Stimulated activated memory B cell treated with anti-CD40 and anti-IgM and Interleukin-4, amounts not matched to agents 10 μg/mL and 1 μg/mL and 100 μg/mL, for 72 hours (primary cell): Measurements from ENCODE around the gene SLC16A10.
"Not testable (repeated sequence)": the region's sequence is repeated elsewhere in the genome, so short reads cannot be mapped to it uniquely, and the experiment has no call there.

ENCODE experiments used
- ATAC-seq: fragments of 150-1000 bp; cut with Tn5 transposase; 2 replicates; pipeline ENCODE4 v1.10.0; 2021
- H3K27ac Mint-ChIP-seq: one replicate; pipeline ENCODE4 v1.8.0; 2022; ENCODE audit warnings: mild to moderate bottlenecking, mixed read lengths
- H3K27me3 Mint-ChIP-seq: one replicate; pipeline ENCODE4 v1.8.0; 2022; ENCODE audit warnings: mixed read lengths
- H3K36me3 Mint-ChIP-seq: one replicate; pipeline ENCODE4 v1.8.0; 2022; ENCODE audit warnings: mixed read lengths
- H3K4me1 Mint-ChIP-seq: one replicate; pipeline ENCODE4 v1.8.0; 2022; ENCODE audit warnings: mixed read lengths
- H3K4me3 Mint-ChIP-seq: one replicate; pipeline ENCODE4 v1.8.0; 2022; ENCODE audit warnings: mild to moderate bottlenecking, moderate library complexity, mixed read lengths
- H3K9me3 Mint-ChIP-seq: one replicate; pipeline ENCODE4 v1.8.0; 2022; ENCODE audit warnings: mixed read lengths

The SLC16A10 gene

DNA sequence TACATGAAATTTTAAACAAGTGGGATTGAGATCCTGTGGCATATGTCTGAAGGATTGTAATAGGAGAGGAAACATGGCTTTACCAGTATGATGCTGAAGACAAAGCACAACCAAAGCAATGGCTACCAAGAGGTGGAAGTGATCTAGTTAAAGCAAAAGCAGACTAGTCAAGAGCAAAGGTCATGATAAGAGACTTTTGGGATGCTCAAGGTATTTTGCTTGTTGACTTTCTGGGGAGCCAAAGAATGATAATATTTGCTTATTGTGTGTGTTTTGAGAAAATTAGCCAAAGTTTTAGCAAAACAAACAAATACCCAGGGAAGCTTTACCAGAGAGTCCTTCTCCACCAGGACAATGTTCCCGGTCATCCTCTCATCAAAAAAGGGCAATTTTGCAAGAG, 20.3 kb downstream of the SLC16A10 start:
- Mint-ChIP-seq H3K4me1 (no peaks in the 10 kb centered on the region), H3K27ac (no peak overlapping the region), H3K36me3 (no peaks in the 10 kb centered on the region), H3K9me3 (peaks cover 9% of the 10 kb centered on the region), H3K27me3 (peaks cover 27% of the 10 kb centered on the region), H3K4me3 (no peak overlapping the region)
- ATAC-seq, result no peak

DNA sequence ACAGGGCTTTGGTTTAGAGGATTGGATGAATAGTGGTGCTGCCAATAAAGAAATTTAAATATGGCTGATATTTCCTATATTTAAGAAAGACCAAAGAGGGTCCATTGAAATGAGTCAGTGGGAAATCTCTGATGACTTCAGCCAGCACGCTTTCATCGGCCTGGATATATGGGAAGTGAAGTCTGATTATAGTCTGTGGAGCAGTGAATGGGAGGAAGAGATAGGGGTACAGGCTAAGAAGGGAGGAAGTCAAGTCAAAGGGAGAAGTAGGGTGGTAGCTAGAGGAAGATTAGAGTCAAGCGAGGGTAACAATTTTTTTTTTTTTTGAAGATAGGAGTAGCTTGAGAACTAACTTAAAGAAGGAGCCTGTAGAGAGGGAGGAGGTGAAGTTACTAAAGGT, 22.7 kb downstream of the SLC16A10 start:
- no peak overlapping the region for H3K4me3 Mint-ChIP-seq
- H3K27me3 Mint-ChIP-seq, result peaks cover 13% of the 10 kb centered on the region
- peaks cover 9% of the 10 kb centered on the region for H3K9me3 Mint-ChIP-seq
- no peaks in the 10 kb centered on the region for H3K4me1 Mint-ChIP-seq
- H3K27ac Mint-ChIP-seq, result no peak overlapping the region
- no peaks in the 10 kb centered on the region for H3K36me3 Mint-ChIP-seq
- ATAC-seq, result no peak

DNA sequence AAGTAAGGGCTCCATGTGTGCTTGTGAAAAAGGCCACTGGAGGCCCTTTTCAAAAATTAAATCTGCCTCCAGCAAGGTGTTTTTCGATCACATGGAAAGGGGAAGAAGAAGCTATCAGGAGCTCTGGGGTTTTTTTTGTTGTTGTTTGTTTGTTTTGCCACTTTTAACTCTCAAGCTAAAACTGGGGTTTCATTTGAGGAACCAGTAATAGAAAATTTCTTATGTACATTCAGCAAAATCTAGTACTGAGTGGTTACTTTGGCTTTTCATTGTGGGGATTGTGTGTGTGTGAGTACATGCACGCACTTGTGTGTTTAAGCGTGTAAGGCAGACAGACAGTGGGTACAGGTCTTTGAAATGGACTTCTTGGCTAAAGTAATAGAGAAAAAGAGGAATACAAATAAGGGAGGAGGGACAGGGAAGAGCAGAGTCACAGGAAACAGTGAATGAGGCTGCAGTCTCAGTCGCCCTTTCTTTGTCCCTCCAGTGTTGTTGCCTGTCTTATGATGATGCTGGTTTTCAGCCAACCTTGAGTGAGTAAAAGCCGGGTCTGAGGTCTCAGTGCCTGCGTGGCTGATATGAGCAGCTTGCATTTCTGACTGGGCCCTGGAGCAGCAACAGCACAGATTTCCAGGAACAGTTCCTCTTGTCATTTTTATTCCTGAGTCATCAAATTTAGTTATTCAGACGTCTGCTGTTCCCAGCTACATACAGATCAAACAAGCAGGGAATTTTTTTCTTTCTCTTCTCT, 26.2 kb downstream of the SLC16A10 start:
- Mint-ChIP-seq H3K27me3 (peaks cover 13% of the 10 kb centered on the region), H3K27ac (no peak overlapping the region), H3K4me3 (no peak overlapping the region), H3K36me3 (no peaks in the 10 kb centered on the region), H3K9me3 (peaks cover 3% of the 10 kb centered on the region), H3K4me1 (no peaks in the 10 kb centered on the region)
- no peak for ATAC-seq

DNA sequence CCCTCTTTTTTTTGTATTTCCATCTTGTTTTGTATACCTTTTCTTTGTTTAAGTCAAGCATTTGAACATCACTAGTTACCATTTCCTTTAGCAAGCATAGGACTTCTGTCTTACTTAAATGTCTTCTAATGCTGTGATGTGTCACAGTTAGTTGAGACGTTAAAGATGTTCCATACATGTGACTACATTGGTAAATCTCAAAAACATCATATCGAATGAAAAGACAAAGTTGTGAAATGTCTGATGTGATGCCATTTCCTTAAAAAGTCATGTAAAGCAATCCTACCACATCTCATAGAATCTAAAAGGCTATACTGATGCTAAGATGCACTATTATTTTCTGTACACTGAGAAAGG, 26.8 kb downstream of the SLC16A10 start:
- no peaks in the 10 kb centered on the region for H3K36me3 Mint-ChIP-seq
- H3K4me1 Mint-ChIP-seq, result no peaks in the 10 kb centered on the region
- no peak for ATAC-seq
- peaks cover 13% of the 10 kb centered on the region for H3K27me3 Mint-ChIP-seq
- H3K4me3 Mint-ChIP-seq, result no peak overlapping the region
- H3K27ac Mint-ChIP-seq, result no peak overlapping the region
- H3K9me3 Mint-ChIP-seq, result peaks cover 3% of the 10 kb centered on the region

DNA sequence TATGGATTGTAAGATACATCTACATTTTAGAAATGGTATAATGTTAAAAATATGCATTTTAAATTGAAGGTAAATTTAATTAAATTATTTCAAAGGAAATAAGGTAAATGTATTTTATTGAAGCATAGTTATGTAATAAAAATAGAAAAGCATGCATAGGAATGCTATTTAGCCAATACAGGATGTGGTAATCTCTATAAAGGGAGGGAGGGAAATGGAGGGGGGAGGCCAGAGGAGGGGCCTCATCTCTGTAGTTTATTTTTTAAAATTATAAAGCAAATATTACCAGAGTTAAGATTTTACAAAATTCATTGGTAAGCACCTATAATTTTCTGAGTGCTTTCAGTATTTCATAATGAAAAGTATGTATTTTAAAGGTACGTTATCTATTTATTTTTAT, 27.2 kb downstream of the SLC16A10 start:
- no peak overlapping the region for H3K27ac Mint-ChIP-seq
- no peak for ATAC-seq
- no peak overlapping the region for H3K4me3 Mint-ChIP-seq
- H3K9me3 Mint-ChIP-seq, result peaks cover 3% of the 10 kb centered on the region
- no peaks in the 10 kb centered on the region for H3K4me1 Mint-ChIP-seq
- H3K27me3 Mint-ChIP-seq, result peaks cover 13% of the 10 kb centered on the region
- H3K36me3 Mint-ChIP-seq, result no peaks in the 10 kb centered on the region

DNA sequence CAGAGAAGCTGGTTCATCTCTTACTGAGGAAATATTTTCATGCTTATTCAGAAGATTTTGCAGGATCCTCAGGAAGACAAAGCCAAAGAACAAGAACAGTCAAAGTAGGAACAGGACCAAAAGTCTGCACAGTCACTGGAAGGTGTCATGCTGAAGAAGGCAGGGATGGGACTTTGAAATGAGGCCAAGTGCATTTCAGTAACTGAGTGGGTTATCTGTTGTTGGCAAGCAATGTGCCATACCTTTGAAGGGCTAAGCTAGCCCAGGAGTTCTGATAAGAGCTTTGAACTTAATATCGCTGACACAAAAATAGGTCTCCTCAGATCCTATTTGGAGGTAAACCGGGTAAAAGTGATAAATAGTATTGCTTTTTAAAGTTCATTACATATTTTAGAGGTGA, 31.5 kb downstream of the SLC16A10 start:
- H3K27ac Mint-ChIP-seq, result no peak overlapping the region
- no peaks in the 10 kb centered on the region for H3K4me1 Mint-ChIP-seq
- H3K36me3 Mint-ChIP-seq, result no peaks in the 10 kb centered on the region

DNA sequence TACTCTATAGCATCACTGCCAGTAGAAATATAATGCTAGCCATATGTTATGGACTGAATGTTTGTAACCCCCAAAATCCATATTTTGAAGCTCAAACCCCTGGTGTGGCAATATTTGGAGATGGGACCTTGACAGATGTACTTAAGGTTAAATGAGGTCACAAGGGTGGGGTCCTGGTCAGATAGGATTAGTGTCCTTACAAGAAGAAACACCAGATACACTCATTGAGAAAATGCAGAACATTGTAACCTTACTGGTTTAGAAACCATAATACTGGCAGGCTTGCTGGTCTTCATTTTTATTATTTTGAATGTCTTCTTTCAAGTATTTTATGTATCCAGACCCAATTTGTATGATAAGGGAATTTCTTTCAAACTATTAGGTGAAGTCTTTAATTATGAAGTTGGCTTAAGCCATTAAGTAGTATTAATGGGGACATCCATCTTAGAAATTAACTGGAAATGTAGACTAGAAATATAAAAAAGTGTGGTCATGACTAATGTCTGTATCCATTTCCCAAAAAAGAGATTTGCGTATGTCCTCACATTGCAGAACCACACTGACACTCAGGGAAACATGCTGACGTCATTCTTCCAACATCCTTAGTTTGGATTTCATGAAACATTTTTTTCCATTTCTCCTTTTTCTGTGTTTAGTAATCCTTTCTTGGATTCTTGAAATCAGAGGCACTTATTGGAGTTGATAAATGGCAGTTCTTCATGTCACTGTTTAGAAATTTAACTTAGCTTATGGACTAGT, 32.4 kb downstream of the SLC16A10 start:
- Mint-ChIP-seq H3K9me3 (peaks cover 3% of the 10 kb centered on the region), H3K4me3 (no peak overlapping the region), H3K27ac (no peak overlapping the region), H3K27me3 (no peaks in the 10 kb centered on the region), H3K36me3 (no peaks in the 10 kb centered on the region), H3K4me1 (no peaks in the 10 kb centered on the region)
- ATAC-seq, result no peak

More for the DNA sequence above, 31.5 kb downstream of the SLC16A10 start:
- H3K27me3 Mint-ChIP-seq, result no peaks in the 10 kb centered on the region
- peaks cover 3% of the 10 kb centered on the region for H3K9me3 Mint-ChIP-seq
- H3K4me3 Mint-ChIP-seq, result no peak overlapping the region
- no peak for ATAC-seq

DNA sequence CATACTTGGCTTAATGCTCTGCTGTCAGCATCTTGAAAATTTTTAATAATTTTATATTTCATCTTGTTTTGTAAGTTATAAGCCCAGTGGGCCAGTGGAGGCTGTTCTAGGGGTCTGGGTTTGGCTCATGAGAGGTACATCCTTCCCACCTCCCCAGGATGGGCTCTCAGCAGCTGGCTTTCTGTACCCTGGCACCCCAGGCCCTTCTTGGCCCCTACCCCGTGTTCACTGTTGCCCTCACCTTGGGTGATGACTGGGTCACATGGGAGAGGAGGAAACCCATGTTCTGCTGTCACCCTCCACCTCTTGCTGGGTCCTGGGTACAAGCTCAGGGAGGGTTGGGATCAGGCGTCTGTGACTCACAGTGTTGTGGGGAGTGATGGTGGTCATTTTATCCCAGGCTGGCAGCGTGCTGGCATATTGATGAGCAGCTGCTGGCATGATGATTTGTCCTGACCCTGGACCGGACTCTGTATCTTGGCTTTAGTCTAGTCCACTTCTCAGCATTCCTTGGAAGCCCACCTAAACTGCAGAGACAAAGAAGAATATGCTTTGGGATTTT, 34.6 kb downstream of the SLC16A10 start:
- ATAC-seq, result no peak
- Mint-ChIP-seq H3K27ac (no peak overlapping the region), H3K4me1 (no peaks in the 10 kb centered on the region), H3K4me3 (no peak overlapping the region), H3K36me3 (no peaks in the 10 kb centered on the region), H3K9me3 (no peaks in the 10 kb centered on the region), H3K27me3 (no peaks in the 10 kb centered on the region)

DNA sequence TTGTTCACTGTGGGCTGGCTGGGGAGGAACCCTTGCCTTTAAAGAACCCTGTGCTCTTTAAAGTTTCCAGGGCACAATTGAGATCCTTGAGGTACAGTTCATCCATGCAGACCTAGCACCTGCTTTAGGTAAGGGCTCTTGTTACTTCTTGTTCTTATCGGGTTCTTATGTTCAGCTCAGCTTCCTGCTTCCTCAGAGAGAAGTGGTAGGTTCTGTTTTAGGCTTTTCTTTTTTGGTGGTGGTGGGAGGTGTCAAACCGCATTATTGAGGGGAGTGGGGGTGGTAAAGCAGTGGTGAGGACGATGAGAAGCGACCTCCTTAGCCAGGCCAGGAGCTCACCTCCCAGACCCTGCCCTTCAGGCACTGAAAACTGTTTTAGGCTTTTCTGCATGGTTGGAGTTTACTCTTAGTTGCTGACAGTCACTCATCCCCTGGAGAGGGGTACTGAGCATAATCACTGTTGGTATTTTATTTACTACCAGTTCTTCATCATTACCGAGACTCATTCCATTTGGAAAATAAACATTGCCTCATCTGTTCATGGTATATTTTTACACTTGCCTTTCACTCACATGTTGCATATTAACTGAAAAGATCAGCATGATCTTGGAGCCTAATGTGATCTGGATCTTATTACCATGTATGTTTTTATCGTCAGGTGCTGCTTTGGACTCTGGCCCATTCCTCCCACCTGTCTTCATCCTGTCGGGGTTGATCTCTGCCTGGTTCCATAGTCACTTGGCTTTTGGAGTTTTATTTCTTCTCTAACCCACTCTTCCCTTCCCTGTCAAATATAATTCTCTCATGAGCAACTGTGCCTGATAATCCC, 35.4 kb downstream of the SLC16A10 start:
- Mint-ChIP-seq H3K4me1 (no peaks in the 10 kb centered on the region), H3K27me3 (no peaks in the 10 kb centered on the region), H3K27ac (no peak overlapping the region), H3K4me3 (no peak overlapping the region), H3K36me3 (no peaks in the 10 kb centered on the region), H3K9me3 (no peaks in the 10 kb centered on the region)
- ATAC-seq, result no peak

DNA sequence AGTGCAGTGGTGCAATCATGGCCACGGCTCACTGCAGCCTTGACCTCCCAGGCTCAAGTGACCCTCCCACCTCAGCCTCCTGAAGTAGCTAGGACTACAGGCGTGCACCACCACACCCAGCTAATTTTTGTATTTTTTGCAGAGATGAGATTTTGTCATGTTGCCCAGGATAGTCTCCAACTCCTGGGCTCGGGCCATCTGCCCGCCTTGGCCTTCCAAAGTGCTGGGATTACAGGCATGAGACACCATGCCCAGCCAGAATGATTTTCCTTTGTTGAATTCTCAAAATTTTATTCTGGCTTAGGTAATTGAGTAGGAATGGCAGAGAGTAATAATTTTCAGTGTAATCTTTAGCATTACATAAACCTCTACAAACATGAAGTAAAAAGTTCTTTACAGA, 37.1 kb downstream of the SLC16A10 start:
- Mint-ChIP-seq H3K9me3 (no peaks in the 10 kb centered on the region), H3K27ac (no peak overlapping the region), H3K4me3 (no peak overlapping the region), H3K4me1 (no peaks in the 10 kb centered on the region), H3K36me3 (no peaks in the 10 kb centered on the region), H3K27me3 (no peaks in the 10 kb centered on the region)
- ATAC-seq, result no peak

DNA sequence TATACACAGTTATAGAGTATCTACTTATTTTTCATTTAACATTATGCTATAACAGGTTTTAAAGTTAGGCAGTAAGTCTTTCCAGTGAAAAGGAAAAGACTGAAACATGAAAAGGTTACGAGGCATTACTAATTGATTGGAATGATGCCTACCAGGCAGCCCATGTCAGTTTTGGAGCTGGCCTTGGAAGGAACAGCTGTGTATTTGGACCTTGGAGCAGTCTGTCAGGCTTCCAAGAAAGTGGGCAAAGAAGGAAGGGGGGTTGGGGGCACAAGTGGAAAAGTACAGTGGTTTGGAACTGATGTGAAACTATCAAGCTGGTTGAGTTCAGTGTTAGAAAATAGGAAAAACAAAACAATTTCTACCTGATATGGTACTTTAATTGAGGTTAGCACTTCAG, 41.7 kb downstream of the SLC16A10 start:
- no peak for ATAC-seq
- H3K4me1 Mint-ChIP-seq, result no peaks in the 10 kb centered on the region
- H3K4me3 Mint-ChIP-seq, result no peak overlapping the region
- no peaks in the 10 kb centered on the region for H3K27me3 Mint-ChIP-seq
- H3K36me3 Mint-ChIP-seq, result no peaks in the 10 kb centered on the region
- H3K27ac Mint-ChIP-seq, result no peak overlapping the region
- H3K9me3 Mint-ChIP-seq, result no peaks in the 10 kb centered on the region

DNA sequence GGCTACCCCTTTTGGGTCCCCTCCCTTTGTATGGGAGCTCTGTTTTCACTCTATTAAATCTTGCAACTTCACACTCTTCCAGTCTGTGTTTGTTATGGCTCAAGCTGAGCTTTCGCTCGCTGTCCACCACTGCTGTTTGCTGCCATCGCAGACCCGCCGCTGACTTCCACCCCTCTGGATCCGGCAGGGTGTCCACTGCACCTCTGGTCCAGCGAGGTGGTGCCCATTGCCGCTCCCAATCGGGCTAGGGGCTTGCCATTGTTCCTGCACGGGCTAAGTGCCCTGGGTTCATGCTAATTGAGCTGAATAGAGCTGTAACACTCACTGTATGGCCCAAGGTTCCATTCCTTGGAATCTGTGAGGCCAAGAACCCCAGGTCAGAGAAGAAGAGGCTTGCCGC, 43.7 kb downstream of the SLC16A10 start:
- not testable (repeated sequence) for H3K9me3 Mint-ChIP-seq, H3K27ac Mint-ChIP-seq, ATAC-seq, H3K4me1 Mint-ChIP-seq, H3K36me3 Mint-ChIP-seq, H3K4me3 Mint-ChIP-seq, H3K27me3 Mint-ChIP-seq

DNA sequence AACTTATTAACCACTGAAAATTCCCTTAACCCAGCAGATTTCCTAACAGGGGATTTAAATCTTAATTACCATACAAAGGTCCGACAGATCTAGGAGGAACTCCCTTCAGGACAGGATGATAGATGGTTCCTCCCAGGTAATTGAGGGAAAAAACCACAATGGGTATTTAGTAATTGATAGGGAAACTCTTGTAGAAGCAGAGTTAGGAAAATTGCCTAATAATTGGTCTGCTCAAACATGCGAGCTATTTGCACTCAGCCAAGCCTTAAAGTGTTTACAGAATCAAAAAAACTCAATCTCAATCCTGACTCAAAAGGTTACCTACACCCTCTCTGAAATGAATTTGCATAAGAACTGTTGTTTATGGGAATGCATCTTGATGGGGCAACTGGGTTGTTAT, 45.4 kb downstream of the SLC16A10 start:
- not testable (repeated sequence) for H3K4me3 Mint-ChIP-seq, ATAC-seq, H3K27me3 Mint-ChIP-seq, H3K36me3 Mint-ChIP-seq, H3K4me1 Mint-ChIP-seq, H3K9me3 Mint-ChIP-seq, H3K27ac Mint-ChIP-seq

DNA sequence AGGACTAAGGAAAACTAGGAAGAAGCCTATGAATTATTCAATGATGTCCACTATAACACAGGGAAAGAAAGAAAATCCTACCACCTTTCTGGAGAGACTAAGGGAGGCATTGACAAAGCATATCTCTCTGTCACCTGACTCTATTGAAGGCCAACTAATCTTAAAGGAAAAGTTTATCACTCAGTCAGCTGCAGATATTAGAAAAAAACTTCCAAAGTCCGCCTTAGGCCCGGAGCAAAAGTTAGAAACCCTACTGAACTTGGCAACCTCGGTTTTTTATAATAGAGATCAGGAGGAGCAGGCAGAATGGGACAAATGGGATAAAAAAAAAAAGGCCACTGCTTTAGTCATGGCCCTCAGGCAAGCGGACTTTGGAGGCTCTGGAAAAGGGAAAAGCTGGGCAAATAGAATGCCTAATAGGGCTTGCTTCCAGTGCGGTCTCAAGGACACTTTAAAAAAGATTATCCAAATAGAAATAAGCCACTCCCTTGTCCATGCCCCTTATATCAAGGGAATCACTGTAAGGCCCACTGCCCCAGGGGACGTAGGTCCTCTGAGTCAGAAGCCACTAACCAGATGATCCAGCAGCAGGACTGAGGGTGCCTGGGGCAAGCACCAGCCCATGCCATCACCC, 47.0 kb downstream of the SLC16A10 start:
- not testable (repeated sequence) for H3K36me3 Mint-ChIP-seq, ATAC-seq, H3K27me3 Mint-ChIP-seq, H3K4me3 Mint-ChIP-seq, H3K27ac Mint-ChIP-seq, H3K9me3 Mint-ChIP-seq, H3K4me1 Mint-ChIP-seq

DNA sequence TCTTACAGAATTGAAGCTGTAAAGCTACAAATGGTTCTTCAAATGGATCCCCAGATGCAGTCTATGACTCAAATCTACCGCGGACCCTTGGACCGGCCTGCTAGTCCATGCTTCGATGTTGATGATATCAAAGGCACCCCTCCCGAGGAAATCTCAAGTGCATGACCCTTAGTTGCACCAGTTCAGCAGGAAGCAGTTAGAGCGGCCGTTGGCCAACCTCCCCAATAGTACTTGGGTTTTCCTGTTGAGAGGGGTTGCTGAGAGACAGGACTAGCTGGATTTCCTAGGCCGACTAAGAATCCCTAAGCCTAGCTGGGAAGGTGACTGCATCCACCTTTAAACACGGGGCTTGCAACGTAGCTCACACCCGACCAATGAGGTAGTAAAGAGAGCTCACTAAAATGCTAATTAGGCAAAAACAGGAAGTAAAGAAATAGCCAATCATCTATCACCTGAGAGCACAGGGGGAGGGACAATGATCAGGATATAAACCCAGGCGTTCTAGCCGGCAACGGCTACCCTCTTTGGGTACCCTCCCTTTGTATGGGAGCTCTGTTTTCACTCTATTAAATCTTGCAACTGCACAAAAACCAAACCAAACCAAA, 50.3 kb downstream of the SLC16A10 start:
- not testable (repeated sequence) for H3K4me3 Mint-ChIP-seq, H3K36me3 Mint-ChIP-seq, H3K9me3 Mint-ChIP-seq, ATAC-seq, H3K4me1 Mint-ChIP-seq, H3K27ac Mint-ChIP-seq
- peaks cover 13% of the 10 kb centered on the region for H3K27me3 Mint-ChIP-seq
